CD4-positive, alpha-beta T cell treated with Interleukin-6 at 100 ng/mL for 8 hours (primary cell): ENCODE results near the gene RYR3.
"Not testable (repeated sequence)": the region's sequence is repeated elsewhere in the genome, so short reads cannot be mapped to it uniquely, and the experiment has no call there.

Experiments
- DNase-seq: peaks from one replicate; pipeline ENCODE4 v3.0.0-alpha.2; 2020; ENCODE audit warnings: mixed read lengths, low spot score

RYR3 gene

GRCh38 chr15:33516563-33516962 lies 205.8 kb downstream of the RYR3 start:
- no peak for DNase-seq

GRCh38 chr15:33517944-33518343 lies 207.2 kb downstream of the RYR3 start:
- no peak for DNase-seq

GRCh38 chr15:33518421-33518820 lies 207.7 kb downstream of the RYR3 start:
- no peak for DNase-seq

GRCh38 chr15:33524274-33524673 lies 213.5 kb downstream of the RYR3 start:
- DNase-seq, result no peak

- no peak for DNase-seq
Observed at GRCh38 chr15:33526532-33526931, 215.8 kb downstream of the RYR3 start.

GRCh38 chr15:33533197-33533596 lies 222.4 kb downstream of the RYR3 start:
- no peak for DNase-seq

- DNase-seq, result no peak
Observed at GRCh38 chr15:33534642-33535041, 223.9 kb downstream of the RYR3 start.

- DNase-seq, result no peak
Observed at GRCh38 chr15:33535135-33535534, 224.4 kb downstream of the RYR3 start.

GRCh38 chr15:33539825-33540573 lies 229.2 kb downstream of the RYR3 start:
- no peak for DNase-seq

- no peak for DNase-seq
Observed at GRCh38 chr15:33543957-33544356, 233.2 kb downstream of the RYR3 start.

- DNase-seq, result no peak
Observed at GRCh38 chr15:33545866-33546265, 235.1 kb downstream of the RYR3 start.

GRCh38 chr15:33547876-33548275 lies 237.1 kb downstream of the RYR3 start:
- no peak for DNase-seq

- no peak for DNase-seq
Observed at GRCh38 chr15:33551860-33552259, 241.1 kb downstream of the RYR3 start.

GRCh38 chr15:33553157-33553556 lies 242.4 kb downstream of the RYR3 start:
- no peak for DNase-seq

- no peak for DNase-seq
Observed at GRCh38 chr15:33559207-33559890, 248.6 kb downstream of the RYR3 start.

- no peak for DNase-seq
Observed at GRCh38 chr15:33561407-33561806, 250.6 kb downstream of the RYR3 start.

- no peak for DNase-seq
Observed at GRCh38 chr15:33561967-33562366, 251.2 kb downstream of the RYR3 start.

GRCh38 chr15:33565094-33565493 lies 254.3 kb downstream of the RYR3 start:
- no peak for DNase-seq

- DNase-seq, result no peak
Observed at GRCh38 chr15:33567652-33568051, 256.9 kb downstream of the RYR3 start.

GRCh38 chr15:33569036-33569435 lies 258.3 kb downstream of the RYR3 start:
- DNase-seq, result no peak

- DNase-seq, result not testable (repeated sequence)
Observed at GRCh38 chr15:33577911-33578310, 267.1 kb downstream of the RYR3 start.

GRCh38 chr15:33580526-33580925 lies 269.8 kb downstream of the RYR3 start:
- DNase-seq, result no peak

- no peak for DNase-seq
Observed at GRCh38 chr15:33581032-33581431, 270.3 kb downstream of the RYR3 start.

- no peak for DNase-seq
Observed at GRCh38 chr15:33584797-33585196, 274.0 kb downstream of the RYR3 start.
